AG08396 (cell line): Measurements from ENCODE around the gene ERFL.

Source experiments
- DNase-seq: peaks from one replicate; pipeline ENCODE4 v3.0.0; 2012; ENCODE audit warnings: low spot score, mixed read lengths

ERFL gene

GRCh38 chr19:41859213-41859617 lies 69.0 kb downstream of the ERFL start:
- DNase-seq: no peak
